ENCODE measurements around the gene PHB1. TPM values are rescaled to one million over a fixed set of nuclear protein-coding genes. Genes with fewer than 3 reads are reported as not detected.

Gene PHB1
- total and polyA plus RNA-seq, 2 of the 8 experiments (the other 6 are each of a cell fraction or from before 2014, with no cell fraction given): 386 to 597 TPM

- TF ChIP-seq EP300 (IDR thresholded peaks at IDR 0.05; ENCODE audit: borderline replicate concordance in 1 of 2, low read depth in 2 of 2, low read length in 2 of 2) (no peak), RNF2 (IDR thresholded peaks at IDR 0.05; ENCODE audit: borderline replicate concordance, low read depth, low read length, missing control alignments, poor library complexity, severe bottlenecking) (no peak), ASH2L (IDR thresholded peaks at IDR 0.05; ENCODE audit: low read length) (no peak), SP4 (IDR thresholded peaks at IDR 0.05; ENCODE audit: low read length) (no peak), TAF7 (optimal IDR thresholded peaks at IDR 0.05; ENCODE audit: borderline replicate concordance, low read depth, low read length) (no peak), TBP (IDR thresholded peaks at IDR 0.05; ENCODE audit: low read depth, low read length) (no peak)
Measured at GRCh38 chr17:49456183-49456965, 41.7 kb upstream of the PHB1 start (continued).
